Activated naive CD8-positive, alpha-beta T cell treated with anti-CD3 and anti-CD28 coated beads, Interleukin-2, amount 50 U/mL, for 24 hours (primary cell): Measurements from ENCODE around the gene ATP9B.
"Not testable (repeated sequence)": the region's sequence is repeated elsewhere in the genome, so short reads cannot be mapped to it uniquely, and the experiment has no call there.

Experiments
- ATAC-seq: fragments of 150-1000 bp; cut with Tn5 transposase; one replicate; pipeline ENCODE4 v1.10.0; 2021
- DNase-seq: peaks from one replicate; pipeline ENCODE4 v3.0.0; 2021
- H3K27ac Mint-ChIP-seq: one replicate; pipeline ENCODE4 v1.8.0; 2021; ENCODE audit warnings: mild to moderate bottlenecking, mixed read lengths
- H3K27me3 Mint-ChIP-seq: one replicate; pipeline ENCODE4 v1.8.0; 2021; ENCODE audit warnings: mixed read lengths
- H3K36me3 Mint-ChIP-seq: one replicate; pipeline ENCODE4 v1.8.0; 2021; ENCODE audit warnings: low read depth, mixed read lengths
- H3K4me1 Mint-ChIP-seq: one replicate; pipeline ENCODE4 v1.8.0; 2021; ENCODE audit warnings: mixed read lengths
- H3K4me3 Mint-ChIP-seq: one replicate; pipeline ENCODE4 v1.8.0; 2021; ENCODE audit warnings: mild to moderate bottlenecking, moderate library complexity, mixed read lengths
- H3K9me3 Mint-ChIP-seq: one replicate; pipeline ENCODE4 v1.8.0; 2021; ENCODE audit warnings: mixed read lengths

Gene ATP9B

DNA sequence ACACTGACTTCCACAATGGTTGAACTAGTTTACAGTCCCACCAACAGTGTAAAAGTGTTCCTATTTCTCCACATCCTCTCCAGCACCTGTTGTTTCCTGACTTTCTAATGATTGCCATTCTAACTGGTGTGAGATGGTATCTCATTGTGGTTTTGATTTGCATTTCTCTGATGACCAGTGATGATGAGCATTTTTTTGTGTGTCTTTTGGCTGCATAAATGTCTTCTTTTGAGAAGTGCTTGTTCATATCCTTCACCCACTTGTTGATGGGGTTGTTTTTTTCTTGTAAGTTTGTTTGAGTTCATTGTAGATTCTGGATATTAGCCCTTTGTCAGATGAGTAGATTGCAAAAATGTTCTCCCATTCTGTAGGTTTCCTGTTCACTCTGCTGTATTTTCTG is 202.6 kb downstream of the ATP9B start:
- peaks cover 12% of the 10 kb centered on the region for H3K4me1 Mint-ChIP-seq
- DNase-seq, H3K9me3 Mint-ChIP-seq, H3K4me3 Mint-ChIP-seq, ATAC-seq, H3K27ac Mint-ChIP-seq, H3K27me3 Mint-ChIP-seq: not testable (repeated sequence)
- H3K36me3 Mint-ChIP-seq, result peaks cover 31% of the 10 kb centered on the region

DNA sequence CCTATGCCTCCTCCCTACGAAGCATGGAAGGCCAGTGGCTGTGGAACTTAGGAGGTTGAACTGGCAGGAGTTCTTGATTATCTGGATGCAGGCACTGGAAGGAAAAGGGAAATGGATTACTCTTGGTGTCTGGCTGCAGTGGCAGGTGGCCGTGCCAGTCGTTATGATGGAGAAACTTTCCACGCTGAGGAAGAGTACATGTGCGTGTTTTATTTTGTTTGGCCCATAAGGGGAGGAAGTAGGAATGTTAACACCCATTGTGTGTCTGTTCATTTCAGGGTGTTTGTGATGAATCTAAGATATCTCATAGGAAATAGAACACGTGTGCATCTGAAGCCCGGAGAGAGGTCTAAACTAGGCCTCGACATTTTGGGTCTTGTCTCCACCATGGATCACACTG is 203.7 kb downstream of the ATP9B start:
- Mint-ChIP-seq H3K9me3 (peaks cover 7% of the 10 kb centered on the region), H3K27ac (no peak overlapping the region), H3K4me3 (no peak overlapping the region), H3K4me1 (peaks cover 12% of the 10 kb centered on the region), H3K27me3 (no peaks in the 10 kb centered on the region), H3K36me3 (peaks cover 32% of the 10 kb centered on the region)
- DNase-seq, result no peak
- no peak for ATAC-seq

DNA sequence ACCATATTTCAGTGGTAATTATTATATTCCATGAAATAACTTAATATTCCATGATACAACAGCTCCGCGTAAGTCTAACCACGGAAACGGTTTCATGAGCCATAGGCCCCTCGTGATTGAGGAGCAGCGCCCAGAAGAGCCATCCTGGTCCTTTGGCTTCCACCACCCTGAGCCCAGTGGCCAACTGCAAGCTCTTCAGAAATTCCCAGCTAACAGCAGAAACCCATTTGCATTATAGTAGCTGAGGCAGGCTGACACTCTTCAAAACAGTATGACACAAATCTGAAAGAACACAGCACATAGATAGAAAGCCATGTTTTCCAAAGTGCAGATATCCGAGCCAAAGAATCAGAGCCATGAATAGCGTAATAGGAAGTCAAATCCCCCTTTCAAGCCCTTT is 205.6 kb downstream of the ATP9B start:
- H3K27ac Mint-ChIP-seq, result no peak overlapping the region
- no peaks in the 10 kb centered on the region for H3K9me3 Mint-ChIP-seq
- H3K4me3 Mint-ChIP-seq, result no peak overlapping the region
- H3K4me1 Mint-ChIP-seq, result peaks cover 12% of the 10 kb centered on the region
- no peaks in the 10 kb centered on the region for H3K27me3 Mint-ChIP-seq
- DNase-seq, result no peak
- H3K36me3 Mint-ChIP-seq, result peaks cover 27% of the 10 kb centered on the region
- ATAC-seq, result no peak

DNA sequence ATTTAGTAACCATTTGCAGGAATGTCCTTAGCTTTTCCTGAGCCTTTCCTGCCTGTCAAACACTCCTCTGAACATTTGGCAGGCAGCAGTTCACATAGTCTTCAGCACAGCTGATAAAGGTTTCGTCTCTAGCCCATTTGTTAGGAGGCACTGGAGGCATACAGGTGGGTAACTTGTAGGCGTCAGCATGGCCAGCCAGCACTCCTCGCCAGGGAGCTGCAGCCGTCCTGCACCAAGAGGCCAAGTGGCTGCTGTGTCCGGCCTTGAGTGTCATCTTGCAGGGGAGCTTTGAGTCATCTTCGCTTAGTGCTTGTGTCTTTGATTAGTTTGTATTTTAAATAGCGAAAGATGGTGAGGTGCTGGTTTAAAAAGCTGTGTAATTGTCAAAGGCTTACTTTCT is 206.3 kb downstream of the ATP9B start:
- Mint-ChIP-seq H3K27me3 (no peaks in the 10 kb centered on the region), H3K27ac (peak overlapping the region; percentile 5), H3K9me3 (no peaks in the 10 kb centered on the region), H3K36me3 (peaks cover 23% of the 10 kb centered on the region), H3K4me3 (no peak overlapping the region), H3K4me1 (peaks cover 12% of the 10 kb centered on the region)
- no peak for ATAC-seq
- DNase-seq, result no peak

DNA sequence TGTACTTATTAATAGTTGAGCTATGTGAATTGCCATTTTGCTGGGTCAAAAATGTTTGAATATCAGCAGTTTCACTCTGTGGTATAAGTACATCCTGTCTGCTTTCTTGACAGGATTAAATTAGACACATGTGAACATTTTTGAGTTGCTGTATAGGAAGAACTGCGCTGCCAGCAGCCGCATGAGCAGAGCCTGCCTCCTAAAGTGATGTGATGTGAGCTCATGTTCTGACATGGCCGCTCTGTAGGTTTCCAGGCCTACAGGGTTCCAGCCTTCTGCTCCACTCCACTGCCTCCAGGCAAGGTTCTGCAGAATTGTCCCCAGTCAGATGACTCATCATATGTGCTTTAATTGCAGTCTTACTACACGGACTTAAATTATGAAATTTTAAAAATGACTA is 206.8 kb downstream of the ATP9B start:
- peaks cover 21% of the 10 kb centered on the region for H3K36me3 Mint-ChIP-seq
- H3K9me3 Mint-ChIP-seq, result no peaks in the 10 kb centered on the region
- H3K4me3 Mint-ChIP-seq, result no peak overlapping the region
- no peak overlapping the region for H3K27ac Mint-ChIP-seq
- peaks cover 12% of the 10 kb centered on the region for H3K4me1 Mint-ChIP-seq
- no peak for DNase-seq
- peak; percentile 49 for ATAC-seq
- no peaks in the 10 kb centered on the region for H3K27me3 Mint-ChIP-seq

DNA sequence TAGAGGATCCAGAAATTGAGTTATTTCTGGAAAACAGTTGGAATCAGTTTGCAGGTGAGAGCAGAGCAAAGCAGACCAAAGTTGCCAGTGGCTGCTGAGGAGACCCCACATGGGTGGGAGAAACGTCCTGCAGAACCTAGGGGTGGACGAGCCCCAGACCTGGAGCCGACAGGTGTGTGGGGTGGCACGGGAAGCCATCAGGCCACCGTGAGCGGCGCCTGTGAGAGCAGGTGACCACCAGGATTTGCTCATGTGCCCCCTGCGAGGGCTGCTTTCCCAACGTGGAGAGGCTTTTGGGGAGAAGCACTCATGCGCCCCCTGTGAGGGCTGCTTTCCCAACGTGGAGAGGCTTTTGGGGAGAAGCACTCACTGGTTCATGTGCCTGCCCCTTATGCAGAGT is 209.7 kb downstream of the ATP9B start:
- Mint-ChIP-seq H3K36me3 (peaks cover 25% of the 10 kb centered on the region), H3K27ac (no peak overlapping the region)

DNA sequence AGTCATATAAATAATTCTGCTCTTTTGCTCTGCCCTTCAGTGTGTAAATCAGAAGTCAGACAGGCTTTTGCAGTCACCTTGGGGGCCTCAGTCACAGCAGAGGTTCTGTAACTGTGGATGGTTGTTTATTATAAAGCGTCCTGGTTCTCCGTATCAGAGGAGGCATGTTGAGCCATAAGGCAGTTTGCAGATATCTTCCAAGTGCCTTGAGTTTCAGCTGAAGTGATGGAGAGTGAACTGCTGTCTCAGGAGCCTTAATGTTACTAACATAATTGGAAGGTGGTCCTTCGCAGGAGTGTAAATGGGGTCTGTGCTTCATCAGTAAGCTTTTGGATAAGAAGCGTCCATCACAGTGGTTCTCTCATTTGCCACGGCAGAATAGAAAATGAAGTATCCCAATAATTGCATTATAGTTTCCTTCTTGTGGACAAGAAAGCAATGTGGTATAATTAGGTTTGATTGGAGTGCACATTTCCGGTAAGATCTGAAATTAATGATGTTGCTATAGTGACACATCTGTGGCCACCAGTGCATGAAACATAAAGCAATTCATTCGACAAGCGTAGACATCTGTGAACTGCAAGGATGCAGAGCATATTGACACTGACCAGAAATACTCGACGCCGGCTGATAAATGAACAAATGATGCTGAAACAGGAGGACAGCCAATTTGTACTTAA is 214.1 kb downstream of the ATP9B start:
- Mint-ChIP-seq H3K4me3 (no peak overlapping the region), H3K36me3 (peaks cover 31% of the 10 kb centered on the region), H3K9me3 (no peaks in the 10 kb centered on the region), H3K27ac (no peak overlapping the region), H3K4me1 (no peaks in the 10 kb centered on the region), H3K27me3 (no peaks in the 10 kb centered on the region)
- no peak for DNase-seq
- no peak for ATAC-seq

More for the DNA sequence above, 209.7 kb downstream of the ATP9B start:
- no peaks in the 10 kb centered on the region for H3K27me3 Mint-ChIP-seq
- H3K9me3 Mint-ChIP-seq, result no peaks in the 10 kb centered on the region
- H3K4me1 Mint-ChIP-seq, result peaks cover 12% of the 10 kb centered on the region
- ATAC-seq (no peak), DNase-seq (no peak)
- no peak overlapping the region for H3K4me3 Mint-ChIP-seq

DNA sequence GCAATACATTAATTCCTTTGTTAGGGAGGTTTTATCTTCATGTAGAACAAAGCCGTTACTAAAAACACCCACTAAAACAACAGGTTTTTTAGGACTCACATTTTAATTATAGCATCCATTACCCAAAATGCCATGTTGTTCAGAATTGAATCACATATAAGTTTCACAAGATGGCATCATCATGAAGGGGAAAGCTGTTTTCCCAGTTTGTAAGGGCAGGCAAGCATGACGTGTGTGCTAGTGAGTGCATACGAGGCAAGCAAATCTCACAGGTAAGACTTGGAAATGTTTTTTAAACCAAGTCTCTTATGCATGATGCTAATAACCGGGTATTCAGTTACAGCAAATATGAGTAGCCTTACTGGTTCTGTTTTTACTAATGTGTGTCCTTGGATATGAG is 214.7 kb downstream of the ATP9B start:
- no peaks in the 10 kb centered on the region for H3K9me3 Mint-ChIP-seq
- no peak overlapping the region for H3K4me3 Mint-ChIP-seq
- no peak for ATAC-seq
- peaks cover 27% of the 10 kb centered on the region for H3K36me3 Mint-ChIP-seq
- no peak overlapping the region for H3K27ac Mint-ChIP-seq
- H3K27me3 Mint-ChIP-seq, result no peaks in the 10 kb centered on the region
- DNase-seq, result no peak
- H3K4me1 Mint-ChIP-seq, result peaks cover under 1% of the 10 kb centered on the region

DNA sequence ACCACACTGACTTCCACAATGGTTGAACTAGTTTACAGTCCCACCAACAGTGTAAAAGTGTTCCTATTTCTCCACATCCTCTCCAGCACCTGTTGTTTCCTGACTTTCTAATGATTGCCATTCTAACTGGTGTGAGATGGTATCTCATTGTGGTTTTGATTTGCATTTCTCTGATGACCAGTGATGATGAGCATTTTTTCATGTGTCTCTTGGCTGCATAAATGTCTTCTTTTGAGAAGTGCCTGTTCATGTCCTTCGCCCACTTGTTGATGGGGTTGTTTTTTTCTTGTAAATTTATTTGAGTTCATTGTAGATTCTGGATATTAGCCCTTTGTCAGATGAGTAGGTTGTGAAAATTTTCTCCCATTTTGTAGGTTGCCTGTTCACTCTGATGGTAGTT is 216.0 kb downstream of the ATP9B start:
- H3K36me3 Mint-ChIP-seq, result peaks cover 34% of the 10 kb centered on the region
- H3K27ac Mint-ChIP-seq, H3K4me1 Mint-ChIP-seq, DNase-seq, ATAC-seq, H3K4me3 Mint-ChIP-seq, H3K27me3 Mint-ChIP-seq, H3K9me3 Mint-ChIP-seq: not testable (repeated sequence)

DNA sequence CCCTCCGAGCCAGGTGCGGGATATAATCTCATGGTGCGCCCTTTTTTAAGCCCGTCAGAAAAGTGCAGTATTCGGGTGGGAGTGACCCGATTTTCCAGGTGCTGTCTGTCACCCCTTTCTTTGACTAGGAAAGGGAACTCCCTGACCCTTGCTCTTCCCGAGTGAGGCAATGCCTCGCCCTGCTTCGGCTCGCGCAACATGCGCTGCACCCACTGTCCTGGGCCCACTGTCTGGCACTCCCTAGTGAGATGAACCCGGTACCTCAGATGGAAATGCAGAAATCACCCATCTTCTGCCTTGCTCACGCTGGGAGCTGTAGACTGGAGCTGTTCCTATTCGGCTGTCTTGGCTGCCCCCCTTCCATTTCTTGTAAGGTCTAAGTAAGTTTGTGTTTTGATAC is 221.2 kb downstream of the ATP9B start:
- H3K27me3 Mint-ChIP-seq, DNase-seq, H3K4me1 Mint-ChIP-seq, H3K4me3 Mint-ChIP-seq, H3K9me3 Mint-ChIP-seq, H3K27ac Mint-ChIP-seq, ATAC-seq: not testable (repeated sequence)
- peaks cover 20% of the 10 kb centered on the region for H3K36me3 Mint-ChIP-seq

DNA sequence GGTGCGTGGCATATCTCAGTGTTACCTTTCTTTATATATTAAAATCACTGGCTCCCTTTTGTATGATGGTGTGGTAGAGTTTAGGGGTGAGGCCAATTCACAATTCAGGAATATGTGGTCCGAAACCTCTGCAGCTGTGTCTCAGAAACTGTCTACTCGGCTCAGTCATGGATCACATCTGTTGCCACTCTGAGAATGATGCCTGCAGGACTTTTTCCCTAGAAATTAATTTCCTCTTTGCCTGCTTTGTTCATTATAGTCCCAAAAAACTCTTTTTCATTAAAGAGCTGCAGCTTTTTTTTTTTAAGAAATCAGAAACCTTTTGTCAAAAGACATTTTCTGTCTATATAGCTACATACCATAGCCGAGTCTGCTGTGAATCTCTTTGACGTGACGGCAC is 221.7 kb downstream of the ATP9B start:
- Mint-ChIP-seq H3K27ac (no peak overlapping the region), H3K27me3 (no peaks in the 10 kb centered on the region), H3K36me3 (peaks cover 20% of the 10 kb centered on the region), H3K9me3 (no peaks in the 10 kb centered on the region), H3K4me3 (no peak overlapping the region), H3K4me1 (peaks cover 2% of the 10 kb centered on the region)
- DNase-seq (no peak), ATAC-seq (no peak)

DNA sequence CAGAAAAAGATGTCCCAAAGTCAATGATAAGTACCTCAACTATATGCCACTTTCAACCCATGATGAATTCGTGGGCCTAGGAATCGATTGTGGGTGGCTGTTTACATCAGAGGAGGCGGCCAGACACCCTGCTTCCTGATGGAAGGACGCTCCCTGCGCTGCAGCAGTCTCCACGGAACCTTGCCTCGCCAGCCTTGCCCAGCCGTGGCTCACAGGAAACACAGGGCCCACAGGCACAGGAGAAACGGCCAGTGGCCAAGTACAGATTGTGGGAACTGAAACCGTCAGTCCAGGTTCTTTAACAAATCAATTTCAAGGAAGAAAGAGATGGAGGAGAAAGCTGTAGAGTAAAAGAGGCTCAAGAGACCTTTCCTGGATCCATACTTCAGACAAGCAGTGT is 225.0 kb downstream of the ATP9B start:
- DNase-seq (no peak), ATAC-seq (no peak)
- H3K27ac Mint-ChIP-seq, result no peak overlapping the region
- no peak overlapping the region for H3K4me3 Mint-ChIP-seq
- H3K36me3 Mint-ChIP-seq, result peaks cover 13% of the 10 kb centered on the region
- H3K9me3 Mint-ChIP-seq, result no peaks in the 10 kb centered on the region
- no peaks in the 10 kb centered on the region for H3K4me1 Mint-ChIP-seq
- no peaks in the 10 kb centered on the region for H3K27me3 Mint-ChIP-seq

DNA sequence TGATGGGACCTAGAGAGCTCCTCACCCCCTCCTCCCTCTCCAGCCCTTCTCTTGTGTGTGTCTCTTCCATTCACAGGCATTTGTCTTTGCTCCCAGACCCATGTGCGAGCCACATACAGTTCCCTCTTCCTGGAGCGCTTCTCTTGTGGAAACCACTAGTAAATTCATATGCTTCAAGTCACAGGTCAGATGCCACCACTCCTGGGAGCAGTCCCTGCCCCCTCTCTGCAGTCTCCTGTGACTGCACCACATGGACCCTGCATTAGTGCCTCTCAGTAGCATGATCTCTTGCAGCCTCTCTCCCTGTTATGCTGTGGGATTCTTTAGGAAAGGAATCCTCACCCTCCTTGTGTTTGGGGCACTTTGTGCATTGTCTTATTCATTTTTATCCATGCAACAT is 230.1 kb downstream of the ATP9B start:
- Mint-ChIP-seq H3K9me3 (no peaks in the 10 kb centered on the region), H3K4me1 (no peaks in the 10 kb centered on the region), H3K36me3 (no peaks in the 10 kb centered on the region), H3K27ac (no peak overlapping the region), H3K27me3 (no peaks in the 10 kb centered on the region), H3K4me3 (no peak overlapping the region)
- DNase-seq (no peak), ATAC-seq (no peak)

DNA sequence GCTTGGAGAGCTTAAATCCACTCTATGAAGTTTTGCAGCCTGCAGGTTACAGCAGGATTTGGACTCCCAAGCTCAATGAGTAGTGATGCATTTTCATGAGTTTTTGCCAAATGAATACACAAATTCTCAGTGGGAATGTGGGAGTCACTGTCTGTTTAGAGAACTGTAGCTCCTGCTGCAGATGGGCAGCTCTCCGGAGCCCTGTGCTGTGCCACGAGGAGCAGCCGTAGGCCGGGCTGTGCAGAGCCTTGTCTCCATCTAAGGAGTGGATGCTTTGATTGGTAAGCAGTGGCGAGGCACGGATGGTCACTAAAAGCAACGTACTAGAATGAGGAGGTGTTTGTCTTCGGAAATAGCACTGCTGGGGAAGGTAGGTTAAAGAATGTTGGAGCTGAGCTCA is 230.5 kb downstream of the ATP9B start:
- Mint-ChIP-seq H3K4me1 (no peaks in the 10 kb centered on the region), H3K4me3 (no peak overlapping the region), H3K27ac (no peak overlapping the region)

DNA sequence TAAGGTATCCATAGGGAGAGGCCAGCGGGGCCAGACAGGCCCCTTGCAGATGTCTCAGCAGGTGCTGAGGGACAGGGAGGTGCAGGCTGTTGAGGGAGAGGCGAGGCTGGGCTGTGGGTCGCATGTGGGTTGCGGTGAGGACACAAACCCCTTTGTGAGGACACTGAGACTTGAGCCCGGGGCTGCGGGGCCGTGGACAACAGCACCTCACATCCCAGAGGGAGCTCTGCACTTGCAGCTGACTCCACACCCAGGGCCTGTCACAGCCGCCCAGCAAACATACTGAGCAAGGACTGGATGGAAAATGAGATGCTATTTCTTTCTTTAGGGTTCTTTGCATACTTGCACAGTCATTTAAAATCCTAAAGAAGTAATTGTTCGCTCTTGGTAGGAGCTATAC is 231.2 kb downstream of the ATP9B start:
- no peak for DNase-seq
- no peak for ATAC-seq

More for the DNA sequence above, 230.5 kb downstream of the ATP9B start:
- DNase-seq (no peak), ATAC-seq (no peak)
- H3K9me3 Mint-ChIP-seq, result no peaks in the 10 kb centered on the region
- no peaks in the 10 kb centered on the region for H3K36me3 Mint-ChIP-seq
- no peaks in the 10 kb centered on the region for H3K27me3 Mint-ChIP-seq

DNA sequence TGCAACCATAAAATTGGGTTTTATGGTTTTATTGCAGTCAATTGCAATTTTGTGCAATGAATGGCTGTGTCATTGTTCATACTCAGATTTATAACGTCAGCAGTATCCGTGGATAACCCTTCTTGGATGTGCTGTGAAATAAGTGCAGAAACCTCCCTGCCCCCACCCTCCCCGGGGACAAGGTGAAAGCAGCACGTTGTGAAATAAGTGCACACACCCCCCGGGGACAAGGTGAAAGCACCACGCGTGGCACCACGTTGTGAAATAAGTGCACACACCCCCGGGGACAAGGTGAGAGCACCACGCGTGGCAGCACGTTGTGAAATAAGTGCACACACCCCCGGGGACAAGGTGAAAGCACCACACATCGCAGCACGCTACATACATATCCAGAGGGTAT is 232.9 kb downstream of the ATP9B start:
- Mint-ChIP-seq H3K9me3 (no peaks in the 10 kb centered on the region), H3K27ac (no peak overlapping the region), H3K36me3 (no peaks in the 10 kb centered on the region), H3K4me3 (no peak overlapping the region), H3K27me3 (no peaks in the 10 kb centered on the region), H3K4me1 (no peaks in the 10 kb centered on the region)
- ATAC-seq, result no peak
- no peak for DNase-seq

More for the DNA sequence above, 231.2 kb downstream of the ATP9B start:
- Mint-ChIP-seq H3K36me3 (no peaks in the 10 kb centered on the region), H3K27ac (no peak overlapping the region), H3K4me3 (no peak overlapping the region), H3K27me3 (no peaks in the 10 kb centered on the region), H3K4me1 (no peaks in the 10 kb centered on the region), H3K9me3 (no peaks in the 10 kb centered on the region)
